OCI-LY3 (cell line): Measurements from ENCODE around the gene KRT1.

Source experiments
- CTCF ChIP-seq: fragments of 200-600, 300-600 bp; sonication (generic); IDR thresholded peaks from 2 replicates; pipeline ENCODE4 v1.5.1; 2014; ENCODE audit warnings: antibody characterized with exemption, low read length, low read depth
- EZH2phosphoT487 ChIP-seq: fragments of 200-600 bp; shearing (Covaris generic); IDR thresholded peaks from 2 replicates; pipeline ENCODE4 v1.6.1; 2018; ENCODE audit warnings: antibody characterized with exemption, mixed run types, low read depth

GRCh38 chr12:52630599-52631200 lies 49.5 kb downstream of the KRT1 start:
- TF ChIP-seq CTCF = no peak
- no peak for TF ChIP-seq EZH2phosphoT487
